ENCODE data around the gene SYT17. TPM values are rescaled to one million over a fixed set of nuclear protein-coding genes. Genes with fewer than 3 reads are reported as not detected.

The SYT17 gene
- total RNA-seq, 1 experiment from 2014 or later = 4.2 TPM

GRCh38 chr16:19135896-19136438 is 32.1 kb upstream of the SYT17 start:
- H3K4me3 ChIP-seq (ENCODE audit: low read depth, low read length) = no peak overlapping the region
- Mint-ChIP-seq H3K9me3 (ENCODE audit: unreplicated experiment) (no peaks in the 10 kb centered on the region), H3K27me3 (ENCODE audit: insufficient read depth, unreplicated experiment) (no peaks in the 10 kb centered on the region), H3K4me1 (ENCODE audit: low read depth, unreplicated experiment) (peaks cover 11% of the 10 kb centered on the region), H3K4me3 (ENCODE audit: unreplicated experiment) (peak overlapping the region; percentile 7), H3K36me3 (ENCODE audit: insufficient read depth, unreplicated experiment) (no peaks in the 10 kb centered on the region), H3K27ac (ENCODE audit: unreplicated experiment) (no peak overlapping the region)
- no peaks in the 10 kb centered on the region for H3K27me3 ChIP-seq (replicated peaks; ENCODE audit: control insufficient read depth, insufficient read depth, low read length)
- no peaks in the 10 kb centered on the region for H3K36me3 ChIP-seq (ENCODE audit: control insufficient read depth, insufficient read depth, low read length)
- no TSS peak for BruUV-seq (replicated peaks)
- H3K4me1 ChIP-seq = peaks cover 16% of the 10 kb centered on the region
- CTCF ChIA-PET = interaction anchor here (0.9 kb wide), 1 partner anchor 28 kb away, joined by 3 read pairs; no protein-coding TSS in a partner anchor
- TF ChIP-seq CTCF (IDR thresholded peaks at IDR 0.05; ENCODE audit: insufficient read depth in 1 of 2, low read depth in 1 of 2, low read length in 1 of 2, severe bottlenecking in 1 of 2, unreplicated experiment in 1 of 2) = no peak
- POLR2A ChIA-PET = no interaction called here
- peak; percentile 31 to 65 for DNase-seq
- intact Hi-C loops (cut with micrococcal nuclease; ENCODE audit: unreplicated experiment) = no loop called here
- no peaks in the 10 kb centered on the region for H3K9me3 ChIP-seq

GRCh38 chr16:19136549-19137196 is 31.4 kb upstream of the SYT17 start:
- Mint-ChIP-seq H3K4me1 (ENCODE audit: low read depth, unreplicated experiment) (peaks cover 11% of the 10 kb centered on the region), H3K36me3 (ENCODE audit: insufficient read depth, unreplicated experiment) (no peaks in the 10 kb centered on the region), H3K27me3 (ENCODE audit: insufficient read depth, unreplicated experiment) (no peaks in the 10 kb centered on the region), H3K4me3 (ENCODE audit: unreplicated experiment) (peak overlapping the region; percentile 7), H3K27ac (ENCODE audit: unreplicated experiment) (no peak overlapping the region), H3K9me3 (ENCODE audit: unreplicated experiment) (no peaks in the 10 kb centered on the region)
- ChIA-PET CTCF (no interaction called here), POLR2A (no interaction called here)
- Histone ChIP-seq H3K4me1 (peaks cover 16% of the 10 kb centered on the region), H3K27me3 (replicated peaks; ENCODE audit: control insufficient read depth, insufficient read depth, low read length) (no peaks in the 10 kb centered on the region), H3K4me3 (ENCODE audit: low read depth, low read length) (no peak overlapping the region), H3K9me3 (no peaks in the 10 kb centered on the region), H3K36me3 (ENCODE audit: control insufficient read depth, insufficient read depth, low read length) (no peaks in the 10 kb centered on the region)
- no peak for DNase-seq
- intact Hi-C loops (cut with micrococcal nuclease; ENCODE audit: unreplicated experiment) = no loop called here
- no TSS peak for BruUV-seq (replicated peaks)
- TF ChIP-seq CTCF (IDR thresholded peaks at IDR 0.05; ENCODE audit: insufficient read depth in 1 of 2, low read depth in 1 of 2, low read length in 1 of 2, severe bottlenecking in 1 of 2, unreplicated experiment in 1 of 2) = no peak

GRCh38 chr16:19137201-19138128 is 30.6 kb upstream of the SYT17 start:
- Histone ChIP-seq H3K4me3 (ENCODE audit: low read depth, low read length) (no peak overlapping the region), H3K27me3 (replicated peaks; ENCODE audit: control insufficient read depth, insufficient read depth, low read length) (no peaks in the 10 kb centered on the region), H3K9me3 (no peaks in the 10 kb centered on the region), H3K4me1 (peaks cover 16% of the 10 kb centered on the region), H3K36me3 (ENCODE audit: control insufficient read depth, insufficient read depth, low read length) (no peaks in the 10 kb centered on the region)
- Mint-ChIP-seq H3K4me1 (ENCODE audit: low read depth, unreplicated experiment) (peaks cover 11% of the 10 kb centered on the region), H3K36me3 (ENCODE audit: insufficient read depth, unreplicated experiment) (no peaks in the 10 kb centered on the region), H3K4me3 (ENCODE audit: unreplicated experiment) (no peak overlapping the region), H3K27me3 (ENCODE audit: insufficient read depth, unreplicated experiment) (no peaks in the 10 kb centered on the region), H3K9me3 (ENCODE audit: unreplicated experiment) (no peaks in the 10 kb centered on the region), H3K27ac (ENCODE audit: unreplicated experiment) (no peak overlapping the region)
- ChIA-PET CTCF (no interaction called here), POLR2A (no interaction called here)
- DNase-seq = no peak
- no TSS peak for BruUV-seq (replicated peaks)
- TF ChIP-seq CTCF (IDR thresholded peaks at IDR 0.05; ENCODE audit: insufficient read depth in 1 of 2, low read depth in 1 of 2, low read length in 1 of 2, severe bottlenecking in 1 of 2, unreplicated experiment in 1 of 2) = no peak
- intact Hi-C loops (cut with micrococcal nuclease; ENCODE audit: unreplicated experiment) = loop anchor here (2.0 kb wide), 1 partner anchor 27 kb away; no protein-coding TSS in a partner anchor
